Naive thymus-derived CD4-positive, alpha-beta T cell (primary cell): ENCODE data around the gene CHCT1. TPM values are rescaled to one million over a fixed set of nuclear protein-coding genes. Genes with fewer than 3 reads are reported as not detected.

Source experiments
- ATAC-seq: fragments of 150-1000 bp; cut with Tn5 transposase; 2 replicates; pipeline ENCODE4 v1.10.0; 2021; ENCODE audit warnings: mild to moderate bottlenecking, moderate library complexity
- CTCF ChIA-PET: fragments of 350-600 bp; sonication (Branson Sonifier 250); formaldehyde crosslinking; loops from one replicate; lab custom pipeline; 2021; ENCODE audit warnings: antibody characterized with exemption; lab: Charles Lee
- POLR2A ChIA-PET: fragments of 350-600 bp; sonication (Branson Sonifier 250); formaldehyde crosslinking; loops from one replicate; lab custom pipeline; 2021; ENCODE audit warnings: antibody characterized with exemption, inconsistent platforms; lab: Charles Lee
- DNase-seq, 9 donors: peaks; one replicate each; pipeline versions ENCODE4 v3.0.0 to v3.0.0-alpha.2; 2020 to 2022; ENCODE audit warnings: mixed read lengths in 1 of 9
- H3K27ac ChIP-seq: one replicate; pipeline ENCODE4 v1.7.0; 2013; ENCODE audit warnings: mild to moderate bottlenecking, low read depth, low read length, moderate library complexity
- H3K27me3 ChIP-seq, 2 donors: one replicate each; pipeline ENCODE4 v1.7.0; 2013; ENCODE audit warnings: low read length in 2 of 2, mild to moderate bottlenecking in 2 of 2, moderate library complexity in 2 of 2; ENCODE audit not compliant: control insufficient read depth in 2 of 2, insufficient read depth in 2 of 2
- H3K36me3 ChIP-seq, 3 experiments: 1 replicate in 2 of 3; 2 replicates in 1 of 3; pipeline ENCODE4 v1.7.0; 2013; ENCODE audit warnings: low read length in 3 of 3, mild to moderate bottlenecking in 3 of 3, moderate library complexity in 1 of 3; ENCODE audit not compliant: insufficient read depth in 3 of 3, control insufficient read depth in 2 of 3
- H3K4me1 ChIP-seq, 2 donors: one replicate each; pipeline ENCODE4 v1.7.0; 2013; ENCODE audit warnings: low read length in 2 of 2, mild to moderate bottlenecking in 2 of 2, moderate library complexity in 1 of 2; ENCODE audit not compliant: control insufficient read depth in 2 of 2, insufficient read depth in 2 of 2
- H3K4me3 ChIP-seq: 2 replicates; pipeline ENCODE4 v1.7.0; 2013; ENCODE audit warnings: mild to moderate bottlenecking, low read length
- H3K9me3 ChIP-seq, 3 experiments: 1 replicate in 2 of 3; 2 replicates in 1 of 3; pipeline ENCODE4 v1.7.0; 2013; ENCODE audit warnings: low read length in 3 of 3; ENCODE audit not compliant: control insufficient read depth in 2 of 3
- H3K27ac Mint-ChIP-seq, 9 donors: one replicate each; pipeline ENCODE4 v1.8.0; 2020 to 2022; ENCODE audit warnings: mixed read lengths in 9 of 9, mild to moderate bottlenecking in 8 of 9, moderate library complexity in 5 of 9, inconsistent platforms in 2 of 9
- H3K27me3 Mint-ChIP-seq, 5 donors: one replicate each; pipeline ENCODE4 v1.8.0; 2021 to 2022; ENCODE audit warnings: mixed read lengths in 5 of 5, mild to moderate bottlenecking in 1 of 5
- H3K36me3 Mint-ChIP-seq, 5 donors: one replicate each; pipeline ENCODE4 v1.8.0; 2020 to 2022; ENCODE audit warnings: mixed read lengths in 5 of 5, mild to moderate bottlenecking in 3 of 5, inconsistent platforms in 1 of 5
- H3K4me1 Mint-ChIP-seq, 7 donors: one replicate each; pipeline ENCODE4 v1.8.0; 2020 to 2022; ENCODE audit warnings: mixed read lengths in 7 of 7, mild to moderate bottlenecking in 3 of 7, inconsistent platforms in 1 of 7
- H3K4me3 Mint-ChIP-seq, 10 donors: one replicate each; pipeline ENCODE4 v1.8.0; 2020 to 2022; ENCODE audit warnings: mild to moderate bottlenecking in 10 of 10, mixed read lengths in 10 of 10, moderate library complexity in 6 of 10, inconsistent platforms in 2 of 10
- H3K9me3 Mint-ChIP-seq, 11 donors: one replicate each; pipeline ENCODE4 v1.8.0; 2020 to 2022; ENCODE audit warnings: mixed read lengths in 11 of 11, mild to moderate bottlenecking in 4 of 11, inconsistent platforms in 1 of 11, moderate library complexity in 1 of 11
- intact Hi-C, 2 donors: fragments of 100-400 bp; cut with micrococcal nuclease; formaldehyde crosslinking; loops; one replicate each; pipeline ENCODE4 v1.15.1; 2023
- polyA plus RNA-seq, 2 donors: library from polyadenylated mRNA; unstranded; fragments of 300-500 nt; fragmentation: Illumina TruSeq; gene quantifications; one replicate each; pipeline ENCODE4 v1.2.3, GENCODE V29; 2021
- total RNA-seq, 6 experiments: library from RNA in 5 of 6; stranded (reverse) in 5 of 6; gene quantifications; 1 replicate in 5 of 6; 2 replicates in 1 of 6; pipeline ENCODE4 v1.2.3 and lab custom pipeline; 2021 to 2026

The CHCT1 gene
- total and polyA plus RNA-seq, 7 experiments from 2014 or later, result not detected

DNA sequence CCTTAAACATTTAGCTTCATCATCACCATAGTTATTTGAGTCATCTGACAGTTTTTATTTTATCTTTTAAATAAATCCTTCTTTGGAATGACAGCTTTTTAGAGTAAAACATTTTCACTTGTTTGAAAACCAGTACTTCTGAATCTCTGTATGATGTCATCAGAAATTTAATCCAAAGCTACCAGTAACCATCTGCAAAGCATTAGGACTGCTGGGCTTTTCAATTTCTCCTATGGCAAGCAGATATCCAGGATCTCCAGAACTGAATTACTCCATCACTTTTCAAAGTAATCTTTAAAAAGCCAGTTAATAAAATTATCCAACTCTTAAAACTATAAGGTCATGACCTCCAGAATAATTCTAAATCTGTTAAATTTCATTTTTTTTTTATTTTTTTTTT lies 51.5 kb downstream of the CHCT1 start:
- no peaks in the 10 kb centered on the region for H3K9me3 ChIP-seq
- no peaks in the 10 kb centered on the region for H3K4me1 ChIP-seq
- H3K27me3 ChIP-seq, result no peaks in the 10 kb centered on the region
- ChIA-PET POLR2A (no interaction called here), CTCF (no interaction called here)
- Mint-ChIP-seq H3K27me3 (no peaks in the 10 kb centered on the region), H3K27ac (no peak overlapping the region), H3K36me3 (peaks cover 7 to 45% (median 30%) of the 10 kb centered on the region in 5 donors), H3K9me3 (peaks cover 0 to 3% (median 0%) of the 10 kb centered on the region in 11 donors), H3K4me1 (peaks cover 0 to 18% (median 12%) of the 10 kb centered on the region in 7 donors), H3K4me3 (no peak overlapping the region)
- peaks cover 0 to 20% (median 0%) of the 10 kb centered on the region in 3 experiments for H3K36me3 ChIP-seq
- no peak for ATAC-seq
- H3K27ac ChIP-seq, result no peak overlapping the region
- H3K4me3 ChIP-seq, result no peak overlapping the region
- no peak for DNase-seq
- intact Hi-C loops, result no loop called here

Other genes starting within 250 kb of the CHCT1 start
- gene USP32, start 30.4 kb upstream of the CHCT1 start, total RNA-seq, result 10 to 100 TPM; 31.6 to 58.1 (median 35.4) TPM
- gene USP32, start 30.4 kb upstream of the CHCT1 start, polyA plus RNA-seq, result 1 to 10 TPM; 6.6 to 8.9 TPM
- gene APPBP2, start 103.8 kb downstream of the CHCT1 start, total RNA-seq, result 10 to 100 TPM; 24.2 to 47.5 (median 33.0) TPM
- 10 to 100 TPM; 23.4 to 28.7 TPM for gene APPBP2, start 103.8 kb downstream of the CHCT1 start, polyA plus RNA-seq
- 10 to 100 TPM; 13.5 to 18.8 (median 17.7) TPM for gene PPM1D, start 177.7 kb downstream of the CHCT1 start, total RNA-seq
- gene PPM1D, start 177.7 kb downstream of the CHCT1 start, polyA plus RNA-seq, result 10 to 100 TPM in 1 of 2 donors, 1 to 10 TPM in 1; 8.6 to 14.2 TPM